ENCODE results near the gene ARHGEF7. TPM values are rescaled to one million over a fixed set of nuclear protein-coding genes. Genes with fewer than 3 reads are reported as not detected.

ARHGEF7 gene
- polyA plus RNA-seq, 1 experiment: 40.3 TPM

- ChIA-PET CTCF (no interaction called here), POLR2A (no interaction called here)
- DNase-seq (ENCODE audit: low read depth, low spot score): no peak
- no peak overlapping the region for H3K27ac ChIP-seq (ENCODE audit: low read depth, low read length)
- peaks cover 6% of the 10 kb centered on the region; the same call in 1 of the 2 replicates for H3K9me3 ChIP-seq (ENCODE audit: control insufficient read depth, insufficient read depth, low read length)
- H3K4me3 ChIP-seq (ENCODE audit: low read depth, low read length): no peak overlapping the region
- no peak for TF ChIP-seq CTCF (IDR thresholded peaks at IDR 0.05; ENCODE audit: low read depth, low read length)
- no peaks in the 10 kb centered on the region for H3K27me3 ChIP-seq (ENCODE audit: control insufficient read depth, insufficient read depth, low read length)
These were observed 168.3 kb downstream of the ARHGEF7 start for GRCh38 chr13:111283457-111283856.

- no peak overlapping the region for H3K4me3 ChIP-seq (ENCODE audit: low read depth, low read length)
- H3K9me3 ChIP-seq (ENCODE audit: control insufficient read depth, insufficient read depth, low read length): peaks cover 6% of the 10 kb centered on the region; the same call in 1 of the 2 replicates
- DNase-seq (ENCODE audit: low read depth, low spot score): no peak
- ChIA-PET CTCF (no interaction called here), POLR2A (no interaction called here)
- no peak overlapping the region for H3K27ac ChIP-seq (ENCODE audit: low read depth, low read length)
- TF ChIP-seq CTCF (IDR thresholded peaks at IDR 0.05; ENCODE audit: low read depth, low read length): no peak
- no peaks in the 10 kb centered on the region for H3K27me3 ChIP-seq (ENCODE audit: control insufficient read depth, insufficient read depth, low read length)
These were observed 168.9 kb downstream of the ARHGEF7 start for GRCh38 chr13:111283991-111284390.

GRCh38 chr13:111284565-111284964 lies 169.5 kb downstream of the ARHGEF7 start:
- H3K9me3 ChIP-seq (ENCODE audit: control insufficient read depth, insufficient read depth, low read length): peaks cover 6% of the 10 kb centered on the region; the same call in 1 of the 2 replicates
- POLR2A ChIA-PET: no interaction called here
- no peak overlapping the region for H3K27ac ChIP-seq (ENCODE audit: low read depth, low read length)
- no peak for TF ChIP-seq CTCF (IDR thresholded peaks at IDR 0.05; ENCODE audit: low read depth, low read length)
- no peak for DNase-seq (ENCODE audit: low read depth, low spot score)
- no peaks in the 10 kb centered on the region for H3K27me3 ChIP-seq (ENCODE audit: control insufficient read depth, insufficient read depth, low read length)
- no peak overlapping the region for H3K4me3 ChIP-seq (ENCODE audit: low read depth, low read length)
- CTCF ChIA-PET: no interaction called here

GRCh38 chr13:111286162-111286561 lies 171.1 kb downstream of the ARHGEF7 start:
- no peak for DNase-seq (ENCODE audit: low read depth, low spot score)
- no peak overlapping the region for H3K4me3 ChIP-seq (ENCODE audit: low read depth, low read length)
- H3K27ac ChIP-seq (ENCODE audit: low read depth, low read length): no peak overlapping the region
- CTCF ChIA-PET: no interaction called here
- POLR2A ChIA-PET: no interaction called here
- H3K27me3 ChIP-seq (ENCODE audit: control insufficient read depth, insufficient read depth, low read length): no peaks in the 10 kb centered on the region
- H3K9me3 ChIP-seq (ENCODE audit: control insufficient read depth, insufficient read depth, low read length): peaks cover 6% of the 10 kb centered on the region; the same call in 1 of the 2 replicates
- no peak for TF ChIP-seq CTCF (IDR thresholded peaks at IDR 0.05; ENCODE audit: low read depth, low read length)

- Histone ChIP-seq H3K9me3 (ENCODE audit: control insufficient read depth, insufficient read depth, low read length) (peaks cover 6% of the 10 kb centered on the region; the same call in 1 of the 2 replicates), H3K27ac (ENCODE audit: low read depth, low read length) (no peak overlapping the region), H3K27me3 (ENCODE audit: control insufficient read depth, insufficient read depth, low read length) (no peaks in the 10 kb centered on the region), H3K4me3 (ENCODE audit: low read depth, low read length) (no peak overlapping the region)
- no peak for DNase-seq (ENCODE audit: low read depth, low spot score)
- no peak for TF ChIP-seq CTCF (IDR thresholded peaks at IDR 0.05; ENCODE audit: low read depth, low read length)
- ChIA-PET POLR2A (no interaction called here), CTCF (no interaction called here)
These were observed 171.6 kb downstream of the ARHGEF7 start for GRCh38 chr13:111286749-111287148.

Measured in AG04450 (cell line).